22Rv1 (cell line): ENCODE data around the gene SHISA6.

Experiments
- H3K27ac ChIP-seq: fragments of 450-650 bp; 2 replicates; pipeline ENCODE4 v1.5.1; 2017
- ZFX ChIP-seq: fragments of 450-650 bp; IDR thresholded peaks from 2 replicates; pipeline ENCODE4 v1.6.1; 2017; ENCODE audit warnings: antibody characterized with exemption, borderline replicate concordance
- TF ChIP-seq, protein P1 (sequence below): fragments of 450-650 bp; IDR thresholded peaks from 2 replicates; pipeline ENCODE4 v1.5.1; 2017; ENCODE audit warnings: mild to moderate bottlenecking

Gene SHISA6

DNA sequence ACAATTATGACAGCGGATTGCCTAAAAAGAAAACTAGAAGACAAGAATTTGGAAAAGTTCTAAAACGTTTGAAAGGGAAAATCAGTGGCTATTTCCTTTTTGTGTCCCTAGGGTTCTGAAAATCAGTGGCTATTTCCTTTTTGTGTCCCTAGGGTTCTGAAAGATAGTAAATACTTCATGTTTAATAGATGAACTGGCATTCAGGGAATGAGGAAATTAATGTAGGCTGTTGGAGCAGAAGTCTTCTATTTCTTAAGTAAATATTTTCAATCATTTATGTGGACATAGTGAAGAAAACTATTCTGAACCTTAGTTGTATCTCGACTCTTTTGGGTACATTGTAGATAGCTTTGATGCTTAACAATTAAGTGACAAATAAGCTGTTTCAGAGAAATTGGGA lies 78.9 kb downstream of the SHISA6 start:
- H3K27ac ChIP-seq = no peak overlapping the region
- TF ChIP-seq, protein P1, sequence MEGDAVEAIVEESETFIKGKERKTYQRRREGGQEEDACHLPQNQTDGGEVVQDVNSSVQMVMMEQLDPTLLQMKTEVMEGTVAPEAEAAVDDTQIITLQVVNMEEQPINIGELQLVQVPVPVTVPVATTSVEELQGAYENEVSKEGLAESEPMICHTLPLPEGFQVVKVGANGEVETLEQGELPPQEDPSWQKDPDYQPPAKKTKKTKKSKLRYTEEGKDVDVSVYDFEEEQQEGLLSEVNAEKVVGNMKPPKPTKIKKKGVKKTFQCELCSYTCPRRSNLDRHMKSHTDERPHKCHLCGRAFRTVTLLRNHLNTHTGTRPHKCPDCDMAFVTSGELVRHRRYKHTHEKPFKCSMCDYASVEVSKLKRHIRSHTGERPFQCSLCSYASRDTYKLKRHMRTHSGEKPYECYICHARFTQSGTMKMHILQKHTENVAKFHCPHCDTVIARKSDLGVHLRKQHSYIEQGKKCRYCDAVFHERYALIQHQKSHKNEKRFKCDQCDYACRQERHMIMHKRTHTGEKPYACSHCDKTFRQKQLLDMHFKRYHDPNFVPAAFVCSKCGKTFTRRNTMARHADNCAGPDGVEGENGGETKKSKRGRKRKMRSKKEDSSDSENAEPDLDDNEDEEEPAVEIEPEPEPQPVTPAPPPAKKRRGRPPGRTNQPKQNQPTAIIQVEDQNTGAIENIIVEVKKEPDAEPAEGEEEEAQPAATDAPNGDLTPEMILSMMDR = no peak
- no peak for TF ChIP-seq ZFX

GRCh38 chr17:11324021-11324420 lies 83.0 kb downstream of the SHISA6 start:
- no peak overlapping the region for H3K27ac ChIP-seq
- no peak for TF ChIP-seq ZFX
- TF ChIP-seq, protein P1 = no peak

DNA sequence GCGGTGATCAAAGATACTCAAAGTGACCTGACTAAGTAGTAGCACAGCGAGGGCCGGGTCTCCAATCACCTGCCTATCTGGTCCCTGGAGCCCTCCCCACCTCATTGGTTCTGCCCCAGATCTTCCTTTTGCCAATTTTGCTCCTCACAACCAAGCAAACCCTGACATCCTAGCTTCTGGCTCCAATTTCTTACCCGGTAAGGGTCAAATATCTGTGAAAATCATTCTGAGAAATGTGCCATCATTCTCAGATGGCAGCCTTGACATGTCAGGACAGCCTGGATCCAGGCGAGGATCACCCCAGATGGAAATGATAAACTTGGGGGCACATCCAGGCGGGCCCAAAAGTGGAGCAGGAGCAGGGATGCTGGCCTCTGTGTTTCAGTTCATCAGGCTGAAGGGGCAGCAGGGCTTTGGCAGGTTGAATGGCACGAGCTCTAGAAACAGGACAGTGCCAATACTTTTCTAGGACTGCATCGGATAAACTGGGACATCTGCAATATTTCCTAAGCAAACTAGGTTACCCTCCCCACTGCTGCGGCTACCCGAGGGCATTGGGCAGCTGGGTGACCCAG lies 83.9 kb downstream of the SHISA6 start:
- TF ChIP-seq, protein P1 = no peak
- no peak for TF ChIP-seq ZFX
- no peak overlapping the region for H3K27ac ChIP-seq

GRCh38 chr17:11326492-11326891 lies 85.5 kb downstream of the SHISA6 start:
- TF ChIP-seq ZFX = no peak
- TF ChIP-seq, protein P1 = no peak
- no peak overlapping the region for H3K27ac ChIP-seq

- H3K27ac ChIP-seq = no peak overlapping the region
- TF ChIP-seq, protein P1 = no peak
- TF ChIP-seq ZFX = no peak
Observed at GRCh38 chr17:11328770-11329169, 87.8 kb downstream of the SHISA6 start.

DNA sequence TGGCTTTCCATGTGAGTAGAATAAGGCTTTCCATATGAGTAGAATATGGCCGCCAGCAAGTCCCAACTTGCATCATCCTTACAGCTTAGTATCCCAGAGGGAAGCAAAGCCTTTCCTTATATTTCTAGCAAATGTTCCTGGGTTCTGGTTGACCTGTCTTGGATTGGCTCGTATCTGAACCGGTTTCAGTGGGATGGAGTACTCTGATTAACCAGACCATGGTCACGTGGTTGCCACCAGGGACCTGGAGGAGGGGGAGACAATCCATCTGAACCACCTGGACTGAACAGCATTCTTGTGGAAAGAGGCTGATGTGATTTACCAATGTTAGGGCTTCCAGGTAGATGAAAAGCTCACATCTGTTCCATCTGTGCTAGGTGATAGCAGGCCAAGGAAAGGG lies 89.0 kb downstream of the SHISA6 start:
- no peak for TF ChIP-seq ZFX
- H3K27ac ChIP-seq = no peak overlapping the region

- no peak for TF ChIP-seq ZFX
- TF ChIP-seq, protein P1 = no peak
- H3K27ac ChIP-seq = no peak overlapping the region
Observed at GRCh38 chr17:11330826-11331225, 89.8 kb downstream of the SHISA6 start.
